Fibroblast of lung (primary cell): ENCODE data around the gene C10orf67.

Source experiments
- CTCF ChIP-seq, 2 donors: IDR thresholded peaks in 1 of 2; conservative IDR thresholded peaks in 1 of 2; 1 replicate in 1 of 2; 2 replicates in 1 of 2; pipeline ENCODE4 v1.5.1; 2011 to 2012; ENCODE audit warnings: low read length in 2 of 2, control low read depth in 1 of 2, inconsistent platforms in 1 of 2, low read depth in 1 of 2, mild to moderate bottlenecking in 1 of 2
- EZH2 ChIP-seq: IDR thresholded peaks from 2 replicates; pipeline ENCODE4 v1.5.1; 2012; ENCODE audit warnings: low read length, control low read depth, mild to moderate bottlenecking; ENCODE audit errors: missing control alignments

DNA sequence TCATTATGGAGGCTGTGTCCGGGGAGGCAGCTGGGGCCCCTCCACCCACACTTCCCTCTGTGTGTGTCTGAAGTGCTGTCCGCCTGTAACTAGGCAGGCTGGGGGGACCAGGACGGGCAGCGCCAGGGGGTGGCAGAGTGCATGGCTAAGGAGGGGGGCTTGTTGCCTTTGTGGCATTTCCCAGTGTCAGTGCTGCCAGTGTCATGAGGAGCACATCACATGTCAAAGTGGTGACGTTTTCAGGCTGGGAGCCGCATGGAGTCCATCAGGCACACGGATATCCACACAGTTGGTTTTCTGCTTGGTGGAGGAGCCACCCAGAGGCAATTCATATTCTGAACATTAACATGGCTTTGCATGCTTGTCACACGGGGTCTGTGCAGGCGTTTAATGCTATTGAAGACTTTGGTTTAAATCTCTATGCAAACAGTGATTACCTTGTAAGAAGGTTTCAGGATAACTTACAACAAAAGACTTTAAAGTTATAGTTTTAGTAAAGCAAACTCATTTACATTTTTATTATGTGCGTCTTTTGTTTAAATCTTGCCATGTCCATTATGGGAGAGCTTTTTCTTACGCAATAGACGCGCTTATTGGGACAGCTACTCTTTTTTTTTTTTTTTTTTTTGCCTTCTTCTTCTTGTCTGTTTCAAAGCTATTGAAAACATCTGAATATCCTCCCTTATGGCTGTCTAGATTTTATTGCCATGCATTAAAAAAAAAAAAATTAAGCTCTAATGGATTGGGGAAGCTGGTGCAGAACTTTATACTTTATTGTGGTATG lies 52.9 kb downstream of the C10orf67 start:
- TF ChIP-seq CTCF (conservative IDR thresholded peaks at IDR 0.05 in 1 of 2, IDR thresholded peaks at IDR 0.05 in 1 of 2; ENCODE audit: low read depth in 1 of 2, low read length in 2 of 2), result no peak
- TF ChIP-seq EZH2, result no peak
